ENCODE data around the gene ZNF648. TPM values are rescaled to one million over a fixed set of nuclear protein-coding genes. Genes with fewer than 3 reads are reported as not detected.
A peak's percentile ranks its signal among the peaks of the same experiment; 100 is the strongest.
"Not testable (repeated sequence)": the region's sequence is repeated elsewhere in the genome, so short reads cannot be mapped to it uniquely, and the experiment has no call there.

The ZNF648 gene
- total and polyA plus RNA-seq, 10 of the 15 experiments (the other 5 are each of a cell fraction or from before 2014, with no cell fraction given) = 0.05 TPM; not detected in 9

GRCh38 chr1:182015360-182015759, 46.2 kb downstream of the ZNF648 start:
- peak; percentile 45; the same call in 1 of the 3 replicates for ATAC-seq
- Histone ChIP-seq H3K36me3 (ENCODE audit: control insufficient read depth in 2 of 2, insufficient read depth in 2 of 2, low read length in 1 of 2) (no peaks in the 10 kb centered on the region), H3K9ac (ENCODE audit: control insufficient read depth, insufficient read depth, low read length) (no peak overlapping the region), H4K20me1 (ENCODE audit: control insufficient read depth, insufficient read depth) (no peaks in the 10 kb centered on the region), H3K4me3 (no peak overlapping the region), H3K4me2 (ENCODE audit: control insufficient read depth, insufficient read depth) (no peak overlapping the region), H3K27ac (ENCODE audit: control insufficient read depth, insufficient read depth) (no peak overlapping the region), H3K9me3 (replicated peaks; ENCODE audit: control insufficient read depth, insufficient read depth, low read length) (no peaks in the 10 kb centered on the region), H2AFZ (ENCODE audit: control insufficient read depth, low read depth, low read length) (no peak overlapping the region), H3K79me2 (ENCODE audit: control insufficient read depth, insufficient read depth, low read length) (no peaks in the 10 kb centered on the region), H3K27me3 (replicated peaks in 1 of 2; ENCODE audit: control insufficient read depth in 2 of 2, insufficient read depth in 2 of 2, low read length in 1 of 2) (no peaks in the 10 kb centered on the region), H3K4me1 (ENCODE audit: control insufficient read depth, insufficient read depth, low read length) (no peaks in the 10 kb centered on the region)
- BruUV-seq (replicated peaks) = no TSS peak
- ChIA-PET SMC1A (ENCODE audit: uncharacterized antibody, unreplicated experiment) (no interaction called here), CTCF (interaction anchor here (1.1 kb wide), 1 partner anchor 9 kb away, joined by 4 read pairs; no protein-coding TSS in a partner anchor), RAD21 (ENCODE audit: unreplicated experiment) (no interaction called here), POLR2A (no interaction called here)
- no peak for FAIRE-seq
- no peak for DNase-seq (ENCODE audit: low read depth, low spot score)
- 13% methylated on average over 2 of the region's 2 CpGs for WGBS (ENCODE audit: insufficient coverage, insufficient replicate concordance, low lambda C conversion rate, missing lambda C conversion rate)
- intact Hi-C loops (cut with micrococcal nuclease; ENCODE audit: unreplicated experiment) = no loop called here
- no peak for TF ChIP-seq NFIC (IDR thresholded peaks at IDR 0.05; ENCODE audit: low read depth, low read length)
- TF ChIP-seq MYB (IDR thresholded peaks at IDR 0.05; ENCODE audit: borderline replicate concordance, low read depth, low read length) = no peak
- no peak for TF ChIP-seq TARDBP (IDR thresholded peaks at IDR 0.05; ENCODE audit: borderline replicate concordance)
- 0 out of 6 replicates have a peak, but pooled peaks of 2 of the 3 experiments have one; percentile 4 to 12 for TF ChIP-seq CTCF (IDR thresholded peaks at IDR 0.05 in 2 of 3, conservative IDR thresholded peaks at IDR 0.05 in 1 of 3; ENCODE audit: control insufficient read depth in 2 of 3, extremely low read depth in 1 of 3, insufficient read depth in 1 of 3, low read depth in 3 of 3, low read length in 3 of 3)
- TF ChIP-seq POLR2AphosphoS2 (IDR thresholded peaks at IDR 0.05; ENCODE audit: low read depth, low read length) = no peak
- TF ChIP-seq SRF (IDR thresholded peaks at IDR 0.05; ENCODE audit: low read depth in 2 of 2, low read length in 2 of 2) = no peak
- TF ChIP-seq EZH2 (IDR thresholded peaks at IDR 0.05; ENCODE audit: borderline replicate concordance, control insufficient read depth, low read depth, low read length) = no peak
- TF ChIP-seq ATF7 (IDR thresholded peaks at IDR 0.05; ENCODE audit: low read depth) = no peak
- TF ChIP-seq NFYA (IDR thresholded peaks at IDR 0.05; ENCODE audit: borderline replicate concordance, low read depth, low read length) = no peak
- peak; percentile 28 for TF ChIP-seq RAD21 (IDR thresholded peaks at IDR 0.05; ENCODE audit: insufficient read depth, low read depth, low read length)
- in situ Hi-C loops (cut with MboI) = no loop called here

DNA sequence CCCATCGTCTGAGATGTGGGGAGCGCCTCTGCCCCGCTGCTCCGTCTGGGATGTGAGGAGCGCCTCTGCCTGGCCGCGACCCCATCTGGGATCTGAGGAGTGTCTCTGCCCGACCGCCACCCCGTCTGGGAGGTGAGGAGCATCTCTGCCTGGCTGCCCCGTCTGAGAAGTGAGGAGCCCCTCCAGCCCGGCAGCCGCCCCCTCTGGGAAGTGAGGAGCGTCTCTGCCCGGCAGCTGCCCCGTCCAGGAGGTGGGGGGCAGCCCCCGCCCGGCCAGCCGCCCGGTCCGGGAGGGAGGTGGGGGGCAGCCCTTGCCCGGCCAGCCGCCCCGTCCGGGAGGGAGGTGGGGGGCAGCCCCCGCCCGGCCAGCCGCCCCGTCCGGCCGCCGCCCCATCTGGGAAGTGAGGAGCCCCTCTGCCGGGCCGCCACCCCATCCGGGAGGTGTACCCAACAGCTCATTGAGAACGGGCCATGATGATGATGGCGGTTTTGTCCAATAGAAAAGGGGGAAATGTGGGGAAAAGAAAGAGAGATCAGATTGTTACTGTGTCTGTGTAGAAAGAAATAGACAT, 50.6 kb downstream of the ZNF648 start:
- ATAC-seq; H3K27me3 ChIP-seq (replicated peaks in 1 of 2; ENCODE audit: control insufficient read depth in 2 of 2, insufficient read depth in 2 of 2, low read length in 1 of 2); H3K9ac ChIP-seq (ENCODE audit: control insufficient read depth, insufficient read depth, low read length); H3K4me2 ChIP-seq (ENCODE audit: control insufficient read depth, insufficient read depth); H4K20me1 ChIP-seq (ENCODE audit: control insufficient read depth, insufficient read depth); in situ Hi-C loops (cut with MboI); H3K36me3 ChIP-seq (ENCODE audit: control insufficient read depth in 2 of 2, insufficient read depth in 2 of 2, low read length in 1 of 2); RAD21 ChIA-PET (ENCODE audit: unreplicated experiment); FAIRE-seq; H3K9me3 ChIP-seq (replicated peaks; ENCODE audit: control insufficient read depth, insufficient read depth, low read length); CTCF ChIA-PET; H3K4me1 ChIP-seq (ENCODE audit: control insufficient read depth, insufficient read depth, low read length); DNase-seq (ENCODE audit: low read depth, low spot score); H3K4me3 ChIP-seq; H2AFZ ChIP-seq (ENCODE audit: control insufficient read depth, low read depth, low read length); H3K27ac ChIP-seq (ENCODE audit: control insufficient read depth, insufficient read depth); intact Hi-C loops (cut with micrococcal nuclease; ENCODE audit: unreplicated experiment); SMC1A ChIA-PET (ENCODE audit: uncharacterized antibody, unreplicated experiment); H3K79me2 ChIP-seq (ENCODE audit: control insufficient read depth, insufficient read depth, low read length); BruUV-seq (replicated peaks); POLR2A ChIA-PET: not testable (repeated sequence)
- 74% methylated on average over 24 of the region's 37 CpGs for WGBS (ENCODE audit: insufficient coverage, insufficient replicate concordance, low lambda C conversion rate, missing lambda C conversion rate)

Measured in GM12878 (cell line).